ENCODE results near the gene ALPI.

The ALPI gene

DNA sequence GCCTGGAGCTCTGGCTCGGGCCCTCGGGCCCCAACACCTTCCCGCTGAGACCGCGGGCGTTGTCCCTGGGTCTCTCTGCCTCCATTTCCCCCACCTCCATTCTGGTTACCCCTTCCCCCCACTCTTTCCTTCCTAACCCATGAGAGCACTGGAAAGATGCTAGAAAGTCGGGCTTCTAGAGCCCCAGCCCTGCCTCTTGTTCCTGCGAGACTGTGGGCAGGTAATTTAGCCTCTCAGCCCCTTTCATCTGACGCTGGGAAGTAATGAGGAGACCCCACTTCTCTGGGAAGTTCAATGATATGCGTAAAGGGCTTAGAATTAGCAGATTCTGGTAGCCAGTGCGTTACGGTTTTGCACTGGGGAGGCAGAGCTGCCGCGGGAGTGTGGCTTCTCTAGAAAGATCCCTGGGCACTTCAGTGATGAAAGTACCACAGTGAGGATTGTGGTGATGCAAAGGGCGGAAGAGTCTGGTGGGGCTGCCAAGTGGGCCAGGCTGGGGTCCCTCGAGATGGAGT, 47.9 kb downstream of the ALPI start:
- no peak for DNase-seq

- DNase-seq: no peak
Measured at GRCh38 chr2:232504438-232504837, 48.5 kb downstream of the ALPI start.

- no peak for DNase-seq
Measured at GRCh38 chr2:232505856-232506255, 49.9 kb downstream of the ALPI start.

- DNase-seq: no peak
Measured at GRCh38 chr2:232506709-232507108, 50.8 kb downstream of the ALPI start.

DNA sequence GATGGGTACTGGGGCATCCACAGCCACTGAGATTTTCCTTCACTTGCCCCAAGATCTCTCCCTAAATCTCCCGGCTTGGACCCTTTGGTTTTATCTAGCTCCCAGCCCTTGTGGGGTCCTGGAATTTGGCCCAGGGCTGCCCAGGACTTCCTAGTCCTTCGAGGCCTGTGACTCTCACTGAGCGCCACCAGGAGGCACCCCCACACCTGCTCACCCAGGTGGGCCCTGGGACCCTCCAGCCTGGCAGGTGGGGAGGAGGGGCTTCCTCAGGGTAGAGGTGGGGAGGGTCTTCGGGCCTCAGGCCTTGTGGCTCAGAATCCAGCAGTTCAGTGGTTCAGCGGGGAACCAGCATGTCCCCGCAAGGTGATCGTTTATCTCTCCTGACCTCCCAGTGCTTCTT, 52.3 kb downstream of the ALPI start:
- no peak for DNase-seq

Measured in NCI-H2171 treated with DMSO at 0.1 percent for 48 hours (cell line).